Kidney epithelial cell (primary cell): ENCODE measurements around the gene DLG2. TPM values are rescaled to one million over a fixed set of nuclear protein-coding genes. Genes with fewer than 3 reads are reported as not detected.

Experiments used
- DNase-seq: peaks from one replicate; pipeline ENCODE4 v3.0.0-alpha.2; 2010; ENCODE audit warnings: low read depth
- H3K27me3 ChIP-seq: 2 replicates; pipeline ENCODE4 v1.6.0; 2011; ENCODE audit warnings: low read length; ENCODE audit not compliant: control insufficient read depth, insufficient read depth
- H3K36me3 ChIP-seq: 2 replicates; pipeline ENCODE4 v1.5.1; 2011; ENCODE audit warnings: low read length; ENCODE audit not compliant: control insufficient read depth, insufficient read depth
- H3K4me3 ChIP-seq: 2 replicates; pipeline ENCODE4 v1.5.1; 2011; ENCODE audit warnings: low read depth, mild to moderate bottlenecking, control low read depth, low read length
- CTCF ChIP-seq: IDR thresholded peaks from 2 replicates; pipeline ENCODE4 v1.5.1; 2011; ENCODE audit warnings: mild to moderate bottlenecking, moderate library complexity, low read length, control low read depth, inconsistent platforms; ENCODE audit not compliant: insufficient read depth, poor library complexity, severe bottlenecking
- total RNA-seq: library from RNA; depleted of rRNA; stranded (reverse); fragments of >200 nt; gene quantifications from 2 replicates; pipeline ENCODE4 v1.2.3, GENCODE V29; 2015

DLG2 gene
- total RNA-seq, 1 donor from 2014 or later: 0.75 TPM

- H3K4me3 ChIP-seq: no peak overlapping the region
- no peak for DNase-seq
- no peaks in the 10 kb centered on the region for H3K36me3 ChIP-seq
- no peak for TF ChIP-seq CTCF
- H3K27me3 ChIP-seq: no peaks in the 10 kb centered on the region
These were observed 521.3 kb downstream of the DLG2 start for GRCh38 chr11:85105868-85106267.

- Histone ChIP-seq H3K36me3 (no peaks in the 10 kb centered on the region), H3K27me3 (no peaks in the 10 kb centered on the region), H3K4me3 (no peak overlapping the region)
- no peak for TF ChIP-seq CTCF
- no peak for DNase-seq
These were observed 527.6 kb downstream of the DLG2 start for GRCh38 chr11:85099522-85099921.

GRCh38 chr11:85098996-85099395, 528.1 kb downstream of the DLG2 start:
- Histone ChIP-seq H3K4me3 (no peak overlapping the region), H3K27me3 (no peaks in the 10 kb centered on the region), H3K36me3 (no peaks in the 10 kb centered on the region)
- DNase-seq: no peak
- TF ChIP-seq CTCF: no peak

- Histone ChIP-seq H3K27me3 (no peaks in the 10 kb centered on the region), H3K4me3 (no peak overlapping the region)
- no peak for DNase-seq
These were observed 530.2 kb downstream of the DLG2 start for GRCh38 chr11:85096939-85097338.

GRCh38 chr11:85095239-85095638, 531.9 kb downstream of the DLG2 start:
- Histone ChIP-seq H3K4me3 (no peak overlapping the region), H3K36me3 (no peaks in the 10 kb centered on the region), H3K27me3 (no peaks in the 10 kb centered on the region)
- DNase-seq: no peak
- TF ChIP-seq CTCF: no peak

More at GRCh38 chr11:85096939-85097338, 530.2 kb downstream of the DLG2 start:
- no peak for TF ChIP-seq CTCF
- H3K36me3 ChIP-seq: no peaks in the 10 kb centered on the region

- Histone ChIP-seq H3K27me3 (no peaks in the 10 kb centered on the region), H3K36me3 (no peaks in the 10 kb centered on the region), H3K4me3 (no peak overlapping the region)
- DNase-seq: no peak
- TF ChIP-seq CTCF: no peak
These were observed 532.3 kb downstream of the DLG2 start for GRCh38 chr11:85094795-85095194.
